MV-4-11 (cell line): ENCODE data around the gene MYL2.
A peak's percentile ranks its signal among the peaks of the same experiment; 100 is the strongest.

Experiments
- DNase-seq: peaks from one replicate; lab custom pipeline; 2025; lab: John Stamatoyannopoulos, UW

The MYL2 gene

GRCh38 chr12:110930348-110931314 is 10.3 kb upstream of the MYL2 start:
- DNase-seq = no peak

GRCh38 chr12:110929818-110930217 is 9.4 kb upstream of the MYL2 start:
- no peak for DNase-seq

DNA sequence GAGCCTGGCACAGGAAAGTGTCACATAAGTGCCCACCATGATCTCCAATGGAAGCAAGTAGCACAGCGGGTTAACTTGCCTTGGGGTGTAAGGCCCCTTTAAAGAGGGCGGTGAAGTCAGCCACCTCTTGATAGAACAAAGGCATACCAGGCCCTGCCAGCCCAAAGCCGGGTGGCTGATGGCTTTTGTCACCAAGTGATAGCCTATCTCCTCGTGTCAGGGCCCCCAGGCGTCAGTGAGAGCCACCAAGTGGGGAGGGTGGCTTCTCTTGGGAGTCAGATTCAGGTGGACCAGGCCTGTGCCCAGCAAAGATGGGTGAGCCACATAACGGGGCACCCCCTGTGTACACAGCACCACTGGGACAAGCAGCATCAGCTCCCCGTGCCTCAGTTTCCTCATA is 8.3 kb upstream of the MYL2 start:
- DNase-seq = no peak

GRCh38 chr12:110927546-110927945 is 7.2 kb upstream of the MYL2 start:
- DNase-seq = no peak

GRCh38 chr12:110923692-110924334 is 3.4 kb upstream of the MYL2 start:
- no peak for DNase-seq

DNA sequence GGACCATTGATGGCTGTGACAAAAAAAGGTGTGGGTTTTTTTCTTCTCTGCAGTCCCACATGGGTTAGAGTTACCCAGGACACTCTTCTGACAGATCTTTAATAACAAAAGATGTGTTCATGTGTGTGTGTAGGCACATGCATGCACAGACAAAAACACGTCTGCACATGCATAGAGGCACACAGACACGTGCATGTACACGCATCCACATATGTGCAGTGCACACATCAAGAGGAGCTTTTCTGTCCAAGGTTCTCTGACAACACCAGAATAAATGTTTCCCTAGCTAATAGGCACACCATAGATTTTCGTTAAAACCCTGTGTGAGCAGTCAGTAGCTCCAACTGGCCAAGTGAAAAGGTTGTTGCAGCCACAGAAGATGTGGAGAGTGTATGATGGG is 2.8 kb upstream of the MYL2 start:
- no peak for DNase-seq

GRCh38 chr12:110922652-110923051 is 2.3 kb upstream of the MYL2 start:
- no peak for DNase-seq

DNA sequence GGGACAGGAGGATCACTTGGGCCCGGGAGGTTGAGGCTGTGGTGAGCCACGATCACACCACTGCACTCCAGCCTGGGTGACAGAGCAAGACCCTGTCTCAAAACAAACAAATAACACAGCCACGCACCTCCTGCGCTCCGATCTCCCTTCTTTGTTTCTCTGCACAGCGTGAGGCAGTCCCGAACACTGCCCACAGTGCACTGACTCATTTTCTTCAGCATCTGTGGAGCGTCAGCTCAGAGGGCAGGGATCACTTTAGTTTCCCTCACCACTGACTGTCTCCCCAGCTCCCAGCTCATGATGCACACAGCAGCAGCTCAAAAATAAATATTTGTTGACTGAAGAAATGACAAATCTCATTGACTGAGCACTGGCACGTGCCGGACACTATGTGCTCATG is 883 bp upstream of the MYL2 start:
- DNase-seq = no peak

GRCh38 chr12:110919720-110920119 is 659 bp downstream of the MYL2 start:
- no peak for DNase-seq

- DNase-seq = no peak
Observed at GRCh38 chr12:110917961-110918360, 2.4 kb downstream of the MYL2 start.

- no peak for DNase-seq
Observed at GRCh38 chr12:110917467-110917866, 2.9 kb downstream of the MYL2 start.

DNA sequence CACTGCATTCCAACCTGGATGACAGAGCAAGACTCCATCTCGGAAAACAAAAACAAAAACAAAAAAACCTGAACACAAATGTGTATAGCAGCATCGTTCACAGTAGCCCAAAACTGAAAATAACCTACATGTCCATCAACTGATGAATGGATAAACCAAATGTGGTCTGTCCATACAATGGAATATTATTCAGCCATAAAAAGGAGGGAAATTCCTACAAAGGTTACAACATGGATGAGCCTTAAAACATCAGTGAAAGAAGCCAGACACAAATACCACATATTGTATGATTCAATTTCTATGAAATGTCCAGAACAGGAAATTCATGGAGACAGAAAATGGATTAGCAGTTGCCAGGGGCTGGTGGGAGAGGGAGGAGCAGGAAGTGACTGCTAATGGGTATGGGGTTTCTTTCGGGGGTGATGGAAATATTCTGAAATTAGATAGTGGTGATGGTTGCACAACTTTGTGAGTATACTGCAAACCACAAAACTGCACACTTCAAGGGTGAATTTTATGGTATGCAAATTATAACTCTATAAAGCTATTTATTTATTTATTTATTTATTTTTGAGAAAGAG is 4.0 kb downstream of the MYL2 start:
- peak; percentile 51 for DNase-seq

DNA sequence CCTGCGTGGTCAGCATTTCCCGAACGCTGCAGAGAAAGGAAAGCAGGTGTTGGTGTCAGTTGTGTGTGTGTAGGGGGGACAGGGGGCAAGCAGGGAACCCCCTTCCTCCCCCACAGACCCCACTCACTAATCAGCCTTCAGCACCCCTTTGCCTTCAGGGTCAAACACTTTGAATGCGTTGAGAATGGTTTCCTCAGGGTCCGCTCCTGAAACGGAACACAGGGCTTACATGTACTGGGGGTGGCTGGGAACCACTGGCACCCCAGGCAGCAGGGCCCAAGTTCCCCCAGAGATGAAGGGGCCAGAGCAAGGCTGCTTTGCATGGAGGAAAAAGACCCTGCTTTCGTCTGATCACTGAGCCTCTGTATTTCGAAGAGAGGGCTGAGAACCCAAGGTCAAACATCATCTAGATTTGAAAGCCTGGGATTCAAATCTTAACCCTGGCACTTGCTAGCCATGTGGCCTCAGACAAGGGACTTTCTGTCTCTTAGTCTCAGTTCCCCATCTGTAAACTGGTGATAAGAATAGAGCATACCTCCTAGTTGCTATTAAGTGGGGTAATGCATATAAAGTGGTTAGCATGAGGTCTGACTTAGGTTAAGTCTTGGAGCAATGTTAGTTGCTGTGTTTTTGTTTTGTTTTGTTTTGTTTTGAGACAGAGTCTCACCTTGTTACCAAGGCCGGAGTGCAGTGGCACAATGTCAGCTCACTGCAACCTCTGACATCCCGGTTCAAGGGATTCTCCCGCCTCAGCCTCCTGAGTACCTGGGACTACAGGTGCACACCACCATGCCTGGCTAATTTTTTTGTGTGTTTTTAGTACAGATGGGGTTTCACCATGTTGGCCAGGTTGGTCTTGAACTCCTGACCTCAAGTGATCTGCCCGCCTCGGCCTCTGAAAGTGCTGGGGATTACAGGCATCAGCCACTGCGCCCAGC is 7.0 kb downstream of the MYL2 start:
- peak; percentile 82 for DNase-seq

- DNase-seq = no peak
Observed at GRCh38 chr12:110912263-110912662, 8.1 kb downstream of the MYL2 start.

DNA sequence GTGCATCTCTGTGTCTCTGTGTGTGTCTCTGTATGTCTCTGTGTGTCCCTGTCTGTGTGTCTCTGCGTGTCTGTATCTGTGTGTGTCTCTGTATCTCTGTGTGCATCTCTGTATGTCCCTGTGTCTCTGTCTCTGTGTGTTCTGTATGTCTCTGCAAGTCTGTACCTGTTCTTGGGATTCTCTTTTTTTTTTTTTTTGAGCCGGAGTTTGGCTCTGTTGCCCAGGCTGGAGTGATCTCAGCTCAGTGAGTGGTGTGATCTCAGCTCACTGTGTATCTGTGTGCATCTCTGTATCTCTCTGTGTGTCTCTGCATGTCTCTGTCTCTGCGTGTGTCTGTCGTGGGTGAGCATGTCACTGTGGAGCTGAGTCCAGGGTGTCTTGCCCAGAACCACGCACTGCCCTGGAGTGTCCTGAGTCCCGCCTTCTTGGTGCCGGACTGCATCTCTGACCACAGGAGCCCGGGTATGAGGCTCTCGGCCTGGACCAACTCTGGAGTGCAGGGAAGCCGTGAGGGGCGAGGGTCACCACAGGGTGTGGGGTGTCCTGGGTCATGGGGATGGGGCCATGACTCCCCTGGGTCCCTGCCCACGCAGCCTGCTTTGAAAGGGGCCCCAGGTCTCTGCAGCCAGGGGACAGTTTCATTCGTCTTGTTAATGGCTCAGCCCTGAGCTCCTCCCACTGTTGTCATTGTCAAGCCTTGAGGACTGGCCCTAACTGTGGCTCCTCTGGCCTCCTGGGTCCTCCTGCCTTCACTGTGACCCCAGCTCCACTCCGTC is 11.8 kb downstream of the MYL2 start:
- DNase-seq = no peak

DNA sequence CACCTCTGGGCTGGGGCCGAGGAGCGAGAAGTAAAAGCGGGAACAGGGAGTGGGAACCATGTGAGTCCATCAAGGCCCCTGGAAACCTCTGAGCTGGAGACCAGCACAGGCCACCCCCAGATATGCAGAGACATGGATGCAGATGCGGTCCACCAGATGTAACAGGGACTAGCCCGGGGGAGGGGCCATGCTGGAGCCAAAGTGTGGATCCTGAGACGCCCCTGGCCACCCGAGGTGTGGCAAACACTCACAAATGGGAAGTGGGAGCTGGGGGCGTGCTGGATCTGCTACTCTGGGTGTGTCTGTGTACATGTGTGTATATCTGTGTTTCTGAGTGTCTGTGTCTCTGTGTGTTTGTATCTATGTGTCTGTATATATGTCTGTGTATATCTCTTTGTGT is 12.8 kb downstream of the MYL2 start:
- DNase-seq = peak; percentile 13

- DNase-seq = no peak
Observed at GRCh38 chr12:110906985-110907384, 13.4 kb downstream of the MYL2 start.

- DNase-seq = no peak
Observed at GRCh38 chr12:110906516-110906915, 13.9 kb downstream of the MYL2 start.

DNA sequence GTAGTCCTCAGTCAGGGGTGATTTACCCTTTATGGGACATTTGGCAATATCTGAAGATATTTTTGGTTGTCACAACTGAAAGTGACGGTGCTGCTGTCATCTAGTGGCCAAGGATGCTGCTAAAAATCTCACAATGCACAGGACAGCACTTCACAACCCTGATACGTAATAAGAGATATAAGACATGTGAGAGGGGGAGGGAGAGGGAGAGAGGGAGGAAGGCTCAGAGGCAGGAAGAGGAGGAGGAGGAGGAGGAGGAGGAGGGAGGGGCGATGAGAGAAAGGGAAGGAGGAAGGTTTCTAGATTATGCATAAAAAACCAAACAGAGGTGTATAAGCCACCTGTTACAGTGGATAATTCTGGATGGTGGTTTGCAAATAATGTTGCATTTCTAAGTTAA is 14.3 kb downstream of the MYL2 start:
- peak; percentile 69 for DNase-seq

- DNase-seq = no peak
Observed at GRCh38 chr12:110903511-110903910, 16.9 kb downstream of the MYL2 start.

DNA sequence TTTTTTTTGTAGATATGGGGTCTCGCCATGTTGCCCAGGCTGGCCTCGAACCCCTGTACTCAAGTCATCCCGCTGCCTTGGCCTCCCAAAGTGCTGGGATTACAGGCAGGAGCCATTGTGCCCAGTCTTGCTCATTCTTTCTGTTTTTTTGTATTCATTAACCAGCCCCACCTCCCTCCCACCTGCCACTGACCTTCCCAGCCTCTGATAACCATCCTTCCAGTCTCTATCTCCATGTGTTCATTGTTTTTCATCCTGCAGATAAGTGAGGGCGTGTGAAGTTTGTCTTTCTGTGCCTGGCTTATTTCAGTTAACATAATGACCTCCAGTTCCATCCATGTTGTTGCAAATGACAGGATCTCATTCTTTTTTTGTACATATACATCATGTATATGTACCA is 19.0 kb downstream of the MYL2 start:
- no peak for DNase-seq
